HG02870 (cell line): ENCODE results near the gene CAVIN2.
A peak's percentile ranks its signal among the peaks of the same experiment; 100 is the strongest.

Experiments used
- ATAC-seq: cut with Tn5 transposase; IDR thresholded peaks from one replicate; pipeline ENCODE4 v1.9.1; 2021; ENCODE audit warnings: mild to moderate bottlenecking, moderate library complexity; ENCODE audit not compliant: unreplicated experiment

The CAVIN2 gene

GRCh38 chr2:191846515-191847476 lies at the start of gene CAVIN2:
Gene CAVIN2 (minus strand): TSS chr2:191847088. CDS start chr2:191846925, 163 bp downstream.
- peak; percentile 67 for ATAC-seq

GRCh38 chr2:191895743-191896142 lies 48.9 kb upstream of the CAVIN2 start:
- no peak for ATAC-seq

- peak; percentile 12 for ATAC-seq
These were observed 48.3 kb upstream of the CAVIN2 start for GRCh38 chr2:191895195-191895594.

- peak; percentile 68 for ATAC-seq
These were observed 47.8 kb upstream of the CAVIN2 start for GRCh38 chr2:191894681-191895147.

GRCh38 chr2:191892391-191892790 lies 45.5 kb upstream of the CAVIN2 start:
- ATAC-seq: no peak

- ATAC-seq: no peak
These were observed 44.8 kb upstream of the CAVIN2 start for GRCh38 chr2:191891656-191892055.

GRCh38 chr2:191889931-191890330 lies 43.0 kb upstream of the CAVIN2 start:
- ATAC-seq: no peak

- ATAC-seq: no peak
These were observed 41.7 kb upstream of the CAVIN2 start for GRCh38 chr2:191888400-191889166.

- ATAC-seq: no peak
These were observed 38.8 kb upstream of the CAVIN2 start for GRCh38 chr2:191885650-191886049.

- no peak for ATAC-seq
These were observed 38.2 kb upstream of the CAVIN2 start for GRCh38 chr2:191885098-191885497.

GRCh38 chr2:191881982-191882816 lies 35.3 kb upstream of the CAVIN2 start:
- no peak for ATAC-seq

- ATAC-seq: no peak
These were observed 31.8 kb upstream of the CAVIN2 start for GRCh38 chr2:191878548-191879279.

GRCh38 chr2:191877875-191878274 lies 31.0 kb upstream of the CAVIN2 start:
- ATAC-seq: no peak

- ATAC-seq: no peak
These were observed 29.0 kb upstream of the CAVIN2 start for GRCh38 chr2:191875859-191876258.

- ATAC-seq: no peak
These were observed 23.9 kb upstream of the CAVIN2 start for GRCh38 chr2:191870744-191871143.

- no peak for ATAC-seq
These were observed 22.9 kb upstream of the CAVIN2 start for GRCh38 chr2:191869781-191870180.

- peak; percentile 52 for ATAC-seq
These were observed 22.3 kb upstream of the CAVIN2 start for GRCh38 chr2:191869178-191869577.

- ATAC-seq: no peak
These were observed 20.6 kb upstream of the CAVIN2 start for GRCh38 chr2:191867507-191867847.

GRCh38 chr2:191866675-191867506 lies 20.0 kb upstream of the CAVIN2 start:
- no peak for ATAC-seq
